Measurements from ENCODE around the gene RANBP17.

Gene RANBP17

DNA sequence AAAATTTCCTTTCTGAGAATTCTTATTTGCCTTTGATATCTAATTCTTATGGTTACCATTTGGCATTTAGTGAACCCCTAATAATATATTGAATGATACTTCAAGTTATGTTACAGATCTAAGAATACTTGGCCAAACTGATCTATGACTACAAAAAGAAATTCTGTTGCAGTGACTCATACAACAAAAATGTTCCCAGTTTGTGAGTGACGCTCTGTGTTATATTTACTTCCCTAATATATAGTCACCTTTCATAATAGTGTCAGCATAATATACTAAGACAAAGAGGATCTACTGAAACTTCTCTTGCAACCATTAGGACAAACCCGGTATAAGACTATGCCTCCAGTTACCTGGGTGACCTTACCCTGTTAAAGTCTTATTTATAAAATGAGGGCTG, 230.4 kb downstream of the RANBP17 start:
- H3K4me2 ChIP-seq = no peak overlapping the region
- H3K36me3 ChIP-seq = no peaks in the 10 kb centered on the region
- no peak overlapping the region for H3K9ac ChIP-seq
- H3K9me3 ChIP-seq (replicated peaks in 1 of 11) = peaks cover 0 to 9% (median 6%) of the 10 kb centered on the region in 11 experiments; a peak in 8 of 22 replicates
- TF ChIP-seq Cebpa-rat (IDR thresholded peaks at IDR 0.05) = no peak
- H3K4me1 ChIP-seq = no peaks in the 10 kb centered on the region
- no peaks in the 10 kb centered on the region for H4K20me1 ChIP-seq
- H3K4me3 ChIP-seq = no peak overlapping the region
- H3K27me3 ChIP-seq = no peaks in the 10 kb centered on the region
- no peak overlapping the region for H3K27ac ChIP-seq

GRCh38 chr5:171093598-171093997, 231.8 kb downstream of the RANBP17 start:
- H3K27me3 ChIP-seq = no peaks in the 10 kb centered on the region
- no peak overlapping the region for H3K27ac ChIP-seq
- H3K4me3 ChIP-seq = no peak overlapping the region
- no peaks in the 10 kb centered on the region for H4K20me1 ChIP-seq
- H3K4me1 ChIP-seq = no peaks in the 10 kb centered on the region
- H3K4me2 ChIP-seq = no peak overlapping the region
- H3K9ac ChIP-seq = no peak overlapping the region
- H3K9me3 ChIP-seq (replicated peaks in 1 of 11) = peaks cover 0 to 10% (median 6%) of the 10 kb centered on the region in 11 experiments; a peak in 10 of 22 replicates
- TF ChIP-seq Cebpa-rat (IDR thresholded peaks at IDR 0.05) = no peak
- no peaks in the 10 kb centered on the region for H3K36me3 ChIP-seq

GRCh38 chr5:171094356-171094755, 232.5 kb downstream of the RANBP17 start:
- H3K36me3 ChIP-seq = no peaks in the 10 kb centered on the region
- no peak for TF ChIP-seq Cebpa-rat (IDR thresholded peaks at IDR 0.05)
- no peak overlapping the region for H3K27ac ChIP-seq
- H3K27me3 ChIP-seq = no peaks in the 10 kb centered on the region
- H3K4me1 ChIP-seq = no peaks in the 10 kb centered on the region
- H3K4me2 ChIP-seq = no peak overlapping the region
- no peaks in the 10 kb centered on the region for H4K20me1 ChIP-seq
- no peak overlapping the region for H3K4me3 ChIP-seq
- H3K9me3 ChIP-seq (replicated peaks in 1 of 11) = peaks cover 0 to 15% (median 7%) of the 10 kb centered on the region in 11 experiments; a peak in 11 of 22 replicates
- H3K9ac ChIP-seq = no peak overlapping the region

- Histone ChIP-seq H3K36me3 (no peaks in the 10 kb centered on the region), H3K27ac (no peak overlapping the region), H4K20me1 (no peaks in the 10 kb centered on the region), H3K9ac (no peak overlapping the region), H3K4me3 (no peak overlapping the region), H3K4me1 (no peaks in the 10 kb centered on the region), H3K4me2 (no peak overlapping the region), H3K27me3 (no peaks in the 10 kb centered on the region), H3K9me3 (replicated peaks in 1 of 11) (peaks cover 0 to 11% (median 0%) of the 10 kb centered on the region in 11 experiments; a peak in 6 of 22 replicates)
- no peak for TF ChIP-seq Cebpa-rat (IDR thresholded peaks at IDR 0.05)
Measured at GRCh38 chr5:171102877-171103610, 241.2 kb downstream of the RANBP17 start.

DNA sequence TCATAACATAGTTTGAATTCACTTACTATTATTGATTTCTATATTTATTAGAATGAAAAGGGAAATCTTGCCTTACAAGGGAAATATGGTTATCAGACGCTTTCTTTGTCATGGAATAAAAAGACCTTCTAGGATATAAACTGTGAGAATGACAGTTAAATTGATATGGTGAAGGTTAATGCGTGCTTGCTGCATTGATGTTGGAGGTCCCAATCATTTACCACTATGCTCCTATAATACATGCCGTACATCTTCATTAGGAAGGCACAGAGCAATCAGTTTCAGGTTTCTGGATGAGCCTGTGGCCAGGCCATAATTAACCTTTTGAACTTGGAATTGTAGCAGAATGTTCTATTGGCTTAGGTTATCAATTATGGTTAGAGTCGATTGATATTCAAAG, 245.9 kb downstream of the RANBP17 start:
- peaks cover 0 to 5% (median 0%) of the 10 kb centered on the region in 11 experiments; a peak in 3 of 22 replicates for H3K9me3 ChIP-seq (replicated peaks in 1 of 11)
- TF ChIP-seq Cebpa-rat (IDR thresholded peaks at IDR 0.05) = no peak
- no peak overlapping the region for H3K9ac ChIP-seq
- H3K27me3 ChIP-seq = no peaks in the 10 kb centered on the region
- H3K27ac ChIP-seq = no peak overlapping the region
- no peaks in the 10 kb centered on the region for H4K20me1 ChIP-seq
- no peaks in the 10 kb centered on the region for H3K4me1 ChIP-seq
- H3K36me3 ChIP-seq = no peaks in the 10 kb centered on the region
- no peak overlapping the region for H3K4me2 ChIP-seq
- H3K4me3 ChIP-seq = no peak overlapping the region

DNA sequence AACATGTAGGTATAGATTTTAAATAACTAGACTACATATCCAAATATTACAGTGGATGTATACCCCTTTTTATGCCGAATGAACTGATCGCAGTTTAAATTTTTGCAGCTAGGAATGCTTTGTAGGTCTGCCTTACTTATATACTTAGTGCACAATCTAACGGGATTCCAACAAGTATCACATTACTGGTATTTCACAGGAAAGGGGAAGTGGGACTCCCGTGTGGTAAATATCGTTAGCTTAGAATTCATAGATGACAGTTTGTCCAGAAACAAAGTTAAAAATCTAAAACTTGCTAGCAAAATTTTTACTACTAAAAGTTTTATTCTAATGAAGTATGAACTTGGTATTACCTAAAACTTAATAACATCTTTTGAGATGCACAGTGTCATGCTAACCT, 253.7 kb downstream of the RANBP17 start:
- H3K27ac ChIP-seq = no peak overlapping the region
- no peaks in the 10 kb centered on the region for H4K20me1 ChIP-seq
- H3K9me3 ChIP-seq (replicated peaks in 1 of 11) = peaks cover 0 to 8% (median 0%) of the 10 kb centered on the region in 11 experiments; a peak in 5 of 22 replicates
- H3K4me3 ChIP-seq = no peak overlapping the region
- H3K4me2 ChIP-seq = no peak overlapping the region
- H3K27me3 ChIP-seq = no peaks in the 10 kb centered on the region
- no peak overlapping the region for H3K9ac ChIP-seq
- no peaks in the 10 kb centered on the region for H3K36me3 ChIP-seq
- no peak for TF ChIP-seq Cebpa-rat (IDR thresholded peaks at IDR 0.05)
- no peaks in the 10 kb centered on the region for H3K4me1 ChIP-seq

DNA sequence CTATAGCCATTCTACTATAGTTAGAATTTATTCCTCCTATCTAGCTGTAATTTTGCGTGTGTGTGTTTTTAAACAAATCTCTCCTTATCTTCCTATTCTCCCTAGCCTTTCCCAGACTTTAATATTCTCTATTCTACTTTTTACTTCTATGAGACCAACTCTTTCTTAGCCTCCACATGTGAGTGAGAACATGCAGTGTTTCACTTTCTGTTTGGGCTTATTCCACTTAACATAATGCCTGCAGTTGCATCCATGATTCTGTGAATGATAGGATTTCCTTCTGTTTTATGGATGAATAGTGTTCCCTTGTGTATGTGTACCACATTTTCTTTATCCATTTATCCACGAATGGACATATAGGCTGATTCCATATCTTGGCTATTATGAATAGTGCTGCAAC, 254.9 kb downstream of the RANBP17 start:
- Histone ChIP-seq H3K36me3 (no peaks in the 10 kb centered on the region), H3K4me1 (no peaks in the 10 kb centered on the region), H3K27ac (no peak overlapping the region), H3K4me3 (no peak overlapping the region), H3K9me3 (replicated peaks in 1 of 11) (peaks cover 0 to 8% (median 0%) of the 10 kb centered on the region in 11 experiments; a peak in 5 of 22 replicates), H3K4me2 (no peak overlapping the region), H3K9ac (no peak overlapping the region), H3K27me3 (no peaks in the 10 kb centered on the region), H4K20me1 (no peaks in the 10 kb centered on the region)
- TF ChIP-seq Cebpa-rat (IDR thresholded peaks at IDR 0.05) = no peak

DNA sequence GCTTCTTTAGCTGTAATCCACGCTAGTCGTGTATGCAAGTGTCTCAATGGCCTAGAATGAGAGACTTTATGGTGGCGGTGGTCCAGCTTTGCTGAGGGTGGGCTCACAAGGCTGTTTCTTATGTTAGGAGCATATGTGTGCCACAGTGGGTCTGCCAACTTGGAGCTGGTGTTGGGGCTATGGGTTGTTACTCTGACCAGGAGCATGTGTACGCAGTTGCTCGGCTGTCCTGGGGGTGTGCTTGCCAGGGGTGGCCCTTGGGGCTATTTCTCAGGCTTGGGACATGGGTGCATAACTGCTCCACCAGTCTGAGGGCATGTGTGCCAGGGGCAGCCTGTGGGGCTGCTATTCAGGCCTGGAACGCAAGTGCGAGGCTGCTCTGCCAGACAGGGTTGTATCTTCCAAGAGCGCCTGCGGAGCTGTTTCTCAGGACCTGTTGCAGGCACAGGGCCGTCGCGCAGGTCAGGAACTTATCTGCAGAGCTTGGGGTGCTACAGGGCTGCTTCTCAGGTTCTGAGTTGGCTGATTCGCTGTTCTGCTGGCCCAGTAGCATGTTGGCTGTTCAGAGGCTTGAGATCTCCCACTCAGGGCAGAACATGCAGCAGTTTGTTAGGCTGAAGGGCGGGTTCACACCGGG, 259.3 kb downstream of the RANBP17 start:
- no peak overlapping the region for H3K4me2 ChIP-seq
- H3K9me3 ChIP-seq (replicated peaks in 1 of 11) = peaks cover 0 to 11% (median 0%) of the 10 kb centered on the region in 11 experiments; a peak in 5 of 22 replicates
- no peak overlapping the region for H3K9ac ChIP-seq
- no peaks in the 10 kb centered on the region for H3K27me3 ChIP-seq
- no peaks in the 10 kb centered on the region for H3K4me1 ChIP-seq
- no peak for TF ChIP-seq Cebpa-rat (IDR thresholded peaks at IDR 0.05)
- H3K4me3 ChIP-seq = no peak overlapping the region
- no peaks in the 10 kb centered on the region for H4K20me1 ChIP-seq
- H3K27ac ChIP-seq = no peak overlapping the region
- H3K36me3 ChIP-seq = no peaks in the 10 kb centered on the region

DNA sequence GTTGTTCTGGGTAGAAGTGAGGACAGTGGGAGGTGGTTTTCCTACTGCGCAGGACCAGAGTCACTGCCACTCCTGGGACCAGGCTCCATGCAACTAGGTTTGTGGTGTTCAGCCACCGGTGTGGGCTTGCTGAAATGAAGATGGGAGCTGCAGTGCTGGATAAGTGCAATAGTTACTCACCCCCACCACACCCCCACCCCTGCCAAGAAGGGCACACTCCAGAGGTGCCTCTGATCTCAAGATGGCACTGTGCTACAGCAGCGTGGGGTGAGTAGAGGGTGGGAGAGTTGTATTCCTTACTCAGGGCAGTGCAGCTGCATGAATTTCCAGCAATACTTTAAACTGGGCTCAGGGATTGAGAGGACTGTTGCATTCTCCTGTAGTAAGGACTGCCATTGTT, 259.8 kb downstream of the RANBP17 start:
- H3K36me3 ChIP-seq = no peaks in the 10 kb centered on the region
- no peak overlapping the region for H3K27ac ChIP-seq
- no peak overlapping the region for H3K4me3 ChIP-seq
- no peaks in the 10 kb centered on the region for H3K4me1 ChIP-seq
- no peaks in the 10 kb centered on the region for H4K20me1 ChIP-seq
- no peak overlapping the region for H3K4me2 ChIP-seq
- H3K9me3 ChIP-seq (replicated peaks in 1 of 11) = peaks cover 0 to 11% (median 0%) of the 10 kb centered on the region in 11 experiments; a peak in 5 of 22 replicates
- TF ChIP-seq Cebpa-rat (IDR thresholded peaks at IDR 0.05) = no peak
- H3K27me3 ChIP-seq = no peaks in the 10 kb centered on the region
- no peak overlapping the region for H3K9ac ChIP-seq

- H4K20me1 ChIP-seq = no peaks in the 10 kb centered on the region
- H3K4me2 ChIP-seq = no peak overlapping the region
- H3K4me1 ChIP-seq = no peaks in the 10 kb centered on the region
- H3K9ac ChIP-seq = no peak overlapping the region
- no peaks in the 10 kb centered on the region for H3K27me3 ChIP-seq
- H3K9me3 ChIP-seq (replicated peaks in 1 of 11) = peaks cover 0 to 11% (median 0%) of the 10 kb centered on the region in 11 experiments; a peak in 5 of 22 replicates
- no peak overlapping the region for H3K4me3 ChIP-seq
- no peak overlapping the region for H3K27ac ChIP-seq
- no peak for TF ChIP-seq Cebpa-rat (IDR thresholded peaks at IDR 0.05)
- no peaks in the 10 kb centered on the region for H3K36me3 ChIP-seq
Measured at GRCh38 chr5:171122372-171122771, 260.6 kb downstream of the RANBP17 start.

Data from BLaER1 treated with 17β-estradiol and CSF1 and Interleukin-3, amounts not matched to agents 10 nM and 100 nM (cell line).